Fibroblast of skin of left quadriceps (primary cell): ENCODE measurements around the gene MNDA.

Experiments used
- DNase-seq, 2 experiments: peaks; one replicate each; pipeline ENCODE4 v3.0.0-alpha.2; 2013; ENCODE audit warnings: low read depth in 2 of 2

Gene MNDA

DNA sequence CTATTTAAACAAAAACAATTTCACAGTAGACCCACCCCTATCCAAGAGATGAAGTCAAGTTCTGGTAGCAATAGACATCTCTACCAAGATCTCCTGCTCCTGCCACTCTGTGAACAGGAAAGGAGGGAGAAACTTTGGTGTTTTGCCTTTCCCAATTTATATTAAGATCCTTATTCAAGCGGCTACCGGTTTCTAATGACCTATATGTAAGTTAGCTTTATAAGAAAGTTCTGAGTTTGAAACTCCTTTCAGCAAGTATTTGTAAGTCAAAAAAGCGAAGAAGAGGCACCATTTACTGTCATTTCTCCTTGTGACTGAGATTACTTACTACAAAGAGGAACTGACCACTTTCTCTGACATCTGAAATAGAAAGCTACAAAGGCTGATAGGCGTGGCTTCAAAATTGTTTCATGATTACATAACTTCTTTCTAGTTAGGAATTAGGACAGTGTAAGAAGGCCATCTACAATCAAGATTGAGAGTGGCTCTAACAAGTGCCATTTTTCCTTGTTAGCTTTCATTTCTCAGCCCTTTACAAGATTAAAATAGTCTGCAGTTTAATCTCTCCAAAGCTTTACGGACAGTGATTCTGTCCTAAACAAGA, at the start of gene MNDA:
TSS of gene MNDA (plus strand) at position 448 of the 604 bp plus-strand sequence. CDS start 10,803 bp downstream, outside the sequence.
- no peak for DNase-seq

DNA sequence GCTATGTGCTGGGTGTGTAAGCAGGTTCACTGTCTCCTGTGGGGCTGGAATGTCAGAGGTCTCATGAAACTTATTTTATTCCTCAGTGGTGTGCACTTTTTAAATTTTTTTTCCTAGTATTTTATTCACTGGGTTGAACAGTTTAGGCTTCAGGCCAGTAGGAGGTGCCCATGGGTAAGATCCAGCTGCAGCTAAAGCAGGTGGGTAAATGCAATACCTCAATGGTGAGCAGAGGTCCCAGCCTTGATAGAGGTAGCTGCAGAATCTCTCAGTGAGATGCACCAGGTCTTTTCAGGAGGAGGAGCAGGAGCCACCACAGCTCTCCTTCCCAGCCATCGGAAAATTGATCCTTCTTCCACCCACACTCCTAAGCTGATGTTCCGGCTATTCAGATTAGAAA, 37.5 kb upstream of the MNDA start:
- DNase-seq: no peak

DNA sequence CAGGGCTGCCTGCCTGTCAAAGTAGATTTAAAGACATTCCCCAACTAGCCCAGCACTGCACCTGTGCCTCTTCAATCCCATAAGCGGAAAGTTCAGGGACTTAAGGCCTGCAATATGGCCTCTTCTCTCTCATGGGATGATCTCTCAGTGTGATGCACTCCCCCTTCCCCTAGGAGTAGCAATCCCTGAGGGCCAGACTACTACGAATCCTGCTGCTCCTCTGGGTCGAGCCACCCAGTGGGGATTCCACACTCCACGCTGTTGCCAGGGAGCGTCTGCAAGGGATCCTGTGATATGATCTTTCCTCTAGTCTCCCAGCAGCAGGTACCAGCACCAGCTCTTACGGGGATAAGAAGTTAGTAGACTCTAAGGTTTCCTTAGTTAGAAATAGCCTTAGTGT, 36.9 kb upstream of the MNDA start:
- no peak for DNase-seq

DNA sequence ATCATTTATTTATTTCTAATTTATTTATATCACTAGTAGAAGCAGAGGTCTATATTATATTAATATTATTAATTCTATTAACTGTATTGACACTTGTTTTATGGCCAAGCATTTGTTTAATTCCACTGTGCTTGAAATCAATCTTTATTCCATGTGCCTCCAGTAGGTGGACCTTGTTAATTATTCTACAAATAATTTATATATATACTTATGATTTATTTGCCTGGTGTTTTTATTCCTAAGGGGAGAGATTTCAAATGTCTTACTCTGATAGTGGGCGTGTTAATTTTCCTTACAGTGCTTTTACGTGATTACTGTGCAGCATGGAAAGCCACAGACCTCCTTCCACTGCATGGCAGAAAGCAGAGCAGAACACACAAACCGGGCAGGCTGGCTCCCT, 32.6 kb upstream of the MNDA start:
- no peak for DNase-seq

DNA sequence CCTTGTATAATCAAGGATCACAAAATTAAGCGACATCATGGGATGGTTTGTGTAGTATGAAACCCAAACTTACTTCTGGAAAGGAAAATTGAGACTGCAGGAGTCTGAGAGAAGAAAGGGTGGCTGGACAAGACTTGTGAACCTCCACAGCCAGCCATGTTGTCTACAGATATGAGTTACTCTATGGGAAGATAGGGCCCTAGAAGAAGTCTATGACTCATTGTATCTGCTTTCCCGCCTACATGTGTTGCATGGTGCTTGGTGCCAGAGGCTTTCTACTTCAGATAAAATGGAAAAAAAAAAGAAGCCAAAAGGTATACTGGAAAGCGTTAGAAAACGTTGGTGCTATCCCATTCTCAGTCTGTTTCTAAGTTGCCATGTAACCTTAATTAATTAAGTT, 31.5 kb upstream of the MNDA start:
- no peak for DNase-seq

DNA sequence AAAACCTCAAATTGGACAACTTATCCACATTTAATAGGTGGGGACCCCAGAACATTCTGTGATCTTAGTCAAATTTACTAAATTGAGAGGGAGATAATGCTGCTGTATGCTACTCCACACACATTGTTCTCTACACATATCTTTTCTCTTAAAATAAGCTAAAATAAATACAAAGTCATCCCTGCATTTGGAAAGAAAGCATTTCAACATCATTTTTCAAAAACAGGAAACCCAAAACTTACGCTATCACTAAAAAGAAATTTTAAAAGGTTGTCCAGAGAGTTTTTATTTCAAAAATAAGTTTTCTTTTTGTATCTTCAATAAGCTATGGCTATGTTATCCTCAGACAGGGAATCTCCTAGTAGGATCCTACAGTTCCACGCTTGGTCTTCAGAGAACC, 30.6 kb upstream of the MNDA start:
- DNase-seq: no peak

DNA sequence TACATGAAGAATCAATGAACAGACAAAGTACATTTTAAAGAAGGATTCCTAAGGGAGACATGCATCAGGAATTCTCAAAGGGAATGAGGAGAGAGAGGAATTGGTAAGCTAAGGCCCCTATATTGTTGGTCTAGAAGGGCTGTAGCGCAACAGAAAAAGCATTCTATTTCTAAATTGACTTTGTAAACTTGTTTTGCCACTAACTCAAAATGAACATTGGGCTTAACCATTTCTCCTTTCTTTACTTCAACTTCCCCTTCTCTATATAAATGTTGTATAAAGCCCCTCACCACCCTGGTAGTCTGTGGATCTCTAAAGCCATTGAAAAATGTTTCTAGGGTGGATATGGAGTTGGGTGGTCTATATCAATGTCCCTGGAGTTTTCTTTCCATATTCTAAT, 29.8 kb upstream of the MNDA start:
- DNase-seq: no peak

DNA sequence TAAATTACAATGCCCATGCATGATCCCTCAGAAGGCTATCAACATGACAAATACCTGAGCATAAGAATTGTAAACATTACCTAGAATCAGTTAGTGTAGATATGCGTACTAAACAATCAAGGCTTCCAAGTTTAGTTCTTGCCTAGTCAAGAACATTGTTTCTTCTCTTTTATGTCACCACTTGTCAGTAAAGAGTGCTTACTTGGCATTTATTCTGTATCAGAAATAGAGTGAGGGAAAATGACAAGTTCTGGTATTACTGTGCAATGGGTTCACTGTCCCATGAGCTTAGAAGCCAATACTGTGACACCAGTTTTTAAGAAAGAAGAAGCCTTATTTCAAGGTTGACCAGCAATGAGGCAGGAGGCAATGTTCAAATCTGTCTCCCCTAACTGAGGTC, 27.5 kb upstream of the MNDA start:
- no peak for DNase-seq

DNA sequence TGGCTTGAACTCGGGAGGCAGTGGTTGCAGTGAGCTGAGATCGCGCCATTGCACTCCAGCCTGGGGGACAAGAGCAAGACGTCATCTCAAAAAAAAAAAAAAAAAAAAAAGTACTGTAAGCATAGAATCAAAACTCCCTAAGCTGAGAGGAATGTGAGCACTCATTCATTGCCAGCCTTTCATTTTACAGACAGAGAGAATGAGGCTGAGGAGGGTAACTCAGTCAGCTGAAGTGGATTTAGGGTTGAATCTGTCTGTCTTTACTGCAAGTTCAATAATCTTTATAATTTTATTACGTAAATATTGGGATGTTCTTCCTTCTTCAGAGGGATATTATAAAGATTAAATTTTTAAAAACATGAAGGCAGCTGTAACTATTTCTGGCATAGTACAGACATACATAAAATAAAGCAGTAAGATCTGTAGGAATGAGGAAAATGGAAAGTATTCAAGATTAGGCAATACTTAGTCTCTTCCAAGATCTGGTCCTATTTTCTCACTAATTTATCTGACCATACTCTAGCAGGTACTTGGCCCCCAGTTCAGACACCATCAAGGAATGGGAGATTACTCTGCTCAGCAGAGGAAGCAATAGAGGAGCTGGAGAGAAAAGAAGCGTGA, 24.1 kb upstream of the MNDA start:
- no peak for DNase-seq

DNA sequence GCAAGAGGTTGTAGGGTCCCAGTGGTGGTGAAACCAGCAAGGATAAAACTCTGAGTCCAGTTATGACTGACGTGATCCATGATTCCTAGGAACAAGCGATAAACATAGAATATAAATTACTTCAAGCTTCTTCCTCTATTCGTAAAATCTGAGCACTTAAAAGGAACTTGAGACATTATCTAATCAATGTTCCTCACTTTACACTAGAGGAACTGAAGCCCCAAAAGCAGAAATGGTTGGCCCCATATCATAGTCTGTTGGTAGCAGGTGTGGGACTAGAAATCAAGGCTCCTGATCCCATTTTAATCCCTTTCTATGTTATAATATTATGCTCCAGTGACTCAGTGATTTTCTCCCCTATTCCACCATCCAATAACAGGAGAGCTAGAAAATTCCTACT, 21.9 kb upstream of the MNDA start:
- DNase-seq: no peak

DNA sequence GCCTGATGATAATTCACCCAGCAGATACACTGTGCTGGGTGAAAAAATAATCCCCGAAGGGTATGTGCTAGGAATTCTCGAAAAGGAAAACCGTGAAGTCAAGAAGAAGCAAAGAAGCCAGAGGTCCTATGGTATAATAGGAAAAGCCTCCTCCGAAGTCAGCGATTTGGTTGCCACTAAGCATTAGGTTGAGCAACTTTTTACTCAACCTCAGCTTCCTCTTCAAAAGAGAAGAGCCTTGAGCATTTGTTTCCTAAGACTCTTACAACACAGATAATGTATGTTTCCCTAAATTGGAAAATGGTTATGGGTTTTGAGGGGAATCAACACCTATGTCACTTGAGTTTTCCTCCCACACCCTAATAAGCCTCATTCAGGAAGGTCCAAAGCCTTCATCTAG, 21.3 kb upstream of the MNDA start:
- DNase-seq: no peak

DNA sequence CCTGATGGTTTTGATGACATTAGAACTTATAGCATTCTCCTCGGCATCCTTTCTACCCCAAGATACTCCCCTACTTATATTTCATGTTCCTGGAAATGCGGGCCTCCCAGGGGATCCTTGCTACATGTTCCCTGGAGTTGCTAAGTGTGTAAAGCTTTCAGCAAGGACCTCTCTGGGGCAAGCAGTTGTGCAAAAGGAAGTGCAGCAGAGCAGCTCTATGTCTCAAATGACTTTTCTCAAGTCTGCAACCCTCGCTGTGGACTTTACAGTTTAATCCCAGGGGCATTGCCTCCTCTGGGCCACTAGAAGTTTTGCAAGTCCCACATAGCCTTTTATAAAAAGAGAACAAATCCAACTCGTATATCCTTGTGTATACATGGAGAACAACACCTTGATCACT, 20.8 kb upstream of the MNDA start:
- no peak for DNase-seq

DNA sequence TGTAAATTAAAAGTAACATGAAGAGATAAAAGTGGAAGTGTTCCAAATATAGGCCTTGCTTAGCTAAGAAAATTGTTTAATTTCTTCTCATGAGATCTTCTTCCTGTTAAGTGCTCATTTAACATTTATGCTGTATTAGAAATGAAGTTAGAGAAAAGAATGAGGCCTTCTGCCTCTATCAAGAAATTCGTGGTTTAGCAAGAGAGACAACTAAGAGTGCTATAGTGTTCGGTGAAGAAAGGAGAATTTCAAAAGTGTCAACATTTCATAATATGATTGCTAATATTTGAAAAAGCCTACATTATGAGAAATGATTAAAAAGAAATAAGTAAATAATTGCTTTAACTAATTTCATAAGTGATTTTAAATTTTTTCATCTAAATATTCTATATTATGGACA, 18.8 kb upstream of the MNDA start:
- DNase-seq: no peak

DNA sequence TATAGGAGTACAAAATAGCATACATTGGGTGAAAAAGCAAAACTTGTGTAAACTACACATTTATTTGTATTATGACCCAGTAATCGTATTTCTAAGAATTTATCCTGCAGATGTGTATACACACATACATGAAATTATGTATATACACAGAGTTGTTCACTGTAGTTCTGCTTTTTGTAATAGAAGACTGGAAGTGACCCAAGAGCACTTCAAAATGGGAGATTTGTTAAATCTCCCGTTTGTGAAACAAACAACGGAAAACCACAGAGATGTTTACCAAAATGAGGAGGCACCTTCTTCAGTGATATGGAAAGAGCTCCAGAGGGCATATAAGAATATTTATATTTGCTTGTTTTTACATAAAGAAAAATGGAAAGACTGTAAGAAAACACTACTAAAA, 18.0 kb upstream of the MNDA start:
- DNase-seq: no peak

DNA sequence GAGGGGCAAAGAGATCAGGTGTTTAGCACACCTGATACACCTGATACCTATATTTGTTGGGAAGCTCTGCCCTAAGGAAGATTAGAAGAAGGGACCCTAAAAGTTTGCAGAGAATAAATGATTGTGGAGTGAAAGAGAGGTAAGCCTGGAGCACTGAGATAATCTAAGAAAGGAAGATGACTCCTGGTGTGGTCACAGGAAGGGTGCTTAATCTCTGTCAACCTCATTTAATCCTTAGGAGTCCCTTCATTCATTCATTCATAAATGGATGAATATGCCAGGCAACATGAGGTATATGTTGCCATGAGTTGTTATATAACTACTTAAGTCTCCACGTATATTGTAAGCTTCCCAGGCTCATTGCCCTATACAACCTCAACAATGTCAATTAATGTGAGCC, 16.2 kb upstream of the MNDA start:
- no peak for DNase-seq

DNA sequence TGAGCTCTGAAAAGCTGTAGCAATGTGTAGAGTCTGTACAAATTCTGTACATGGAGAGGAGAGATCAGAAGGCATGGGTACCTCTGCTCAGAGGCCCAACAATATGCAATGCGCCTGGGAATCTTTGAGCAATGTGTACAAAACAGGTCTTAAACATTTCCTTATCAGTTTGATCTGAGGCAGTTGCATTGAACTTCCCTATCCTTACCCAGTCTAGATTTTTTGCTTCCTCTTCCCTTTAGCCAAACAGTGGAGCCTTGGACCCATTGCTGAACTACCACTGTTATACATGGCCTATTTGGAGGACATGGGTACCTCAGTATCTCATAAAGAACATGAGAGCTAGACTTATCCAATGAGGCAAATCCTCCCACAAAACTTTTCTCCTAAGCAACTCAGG, 12.6 kb upstream of the MNDA start:
- DNase-seq: no peak

DNA sequence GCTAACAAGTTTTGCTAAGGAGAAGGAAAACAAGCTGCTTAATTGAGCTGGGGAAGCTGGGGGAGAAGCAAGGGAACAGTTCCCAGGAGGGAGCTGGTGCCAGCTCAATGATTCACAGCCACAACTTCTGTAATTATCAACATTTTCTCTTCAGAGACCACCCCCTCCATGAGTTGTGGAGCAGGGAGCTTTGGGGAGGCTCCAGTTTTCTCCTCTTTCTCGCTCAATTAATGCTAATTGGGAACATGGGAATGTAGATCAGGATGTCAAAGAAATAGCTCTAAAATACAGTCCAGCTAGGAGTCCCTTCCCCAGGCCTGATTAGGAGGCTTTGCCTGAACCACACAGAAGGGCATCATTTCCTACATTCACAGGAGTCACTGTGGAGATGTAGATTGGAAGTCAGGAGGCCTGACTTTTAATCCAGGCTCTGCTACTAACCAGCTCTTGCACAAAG, 12.1 kb upstream of the MNDA start:
- no peak for DNase-seq

DNA sequence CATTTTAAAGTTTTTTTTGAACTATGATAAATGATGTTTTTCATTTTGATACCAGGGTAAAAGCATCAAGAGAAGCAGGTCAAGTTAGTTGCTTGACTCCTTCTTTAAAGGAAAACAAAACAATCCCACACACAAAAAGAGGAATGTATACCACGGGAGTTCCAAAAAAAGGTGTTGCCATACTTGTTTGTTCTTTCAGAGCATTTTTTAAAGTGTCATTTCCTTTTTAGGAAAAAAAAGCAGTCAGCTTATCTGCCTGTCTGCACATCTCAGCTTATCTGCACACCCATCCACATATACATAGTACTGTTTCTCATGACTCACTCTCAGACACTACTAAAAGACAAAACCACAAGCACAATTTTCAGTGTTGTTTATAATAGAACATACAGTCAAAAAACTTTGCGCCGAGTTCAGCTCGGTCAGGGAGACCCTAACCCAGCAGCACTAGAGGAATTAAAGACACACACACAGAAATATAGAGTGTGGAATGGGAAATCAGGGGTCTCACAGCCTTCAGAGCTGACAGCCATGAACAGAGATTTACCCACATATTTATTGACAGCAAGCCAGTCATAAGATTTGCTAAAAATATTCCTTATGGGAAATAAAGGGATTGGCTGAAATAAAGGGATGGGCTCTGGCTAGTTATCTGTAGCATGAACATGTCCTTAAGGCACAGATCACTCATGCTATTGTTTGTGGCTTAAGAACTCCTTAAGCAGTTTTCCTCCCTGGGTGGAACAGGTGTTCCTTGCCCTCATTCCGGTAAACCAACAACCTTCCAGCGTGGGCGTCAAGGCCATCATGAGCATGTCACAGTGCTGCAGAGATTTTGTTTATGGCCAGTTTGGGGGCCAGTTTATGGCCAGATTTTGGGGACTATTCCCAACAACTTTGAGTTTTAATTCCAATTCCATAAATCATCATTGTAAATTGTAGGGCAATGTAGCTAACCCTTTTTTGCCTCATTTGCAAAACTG, 11.4 kb upstream of the MNDA start:
- no peak for DNase-seq

DNA sequence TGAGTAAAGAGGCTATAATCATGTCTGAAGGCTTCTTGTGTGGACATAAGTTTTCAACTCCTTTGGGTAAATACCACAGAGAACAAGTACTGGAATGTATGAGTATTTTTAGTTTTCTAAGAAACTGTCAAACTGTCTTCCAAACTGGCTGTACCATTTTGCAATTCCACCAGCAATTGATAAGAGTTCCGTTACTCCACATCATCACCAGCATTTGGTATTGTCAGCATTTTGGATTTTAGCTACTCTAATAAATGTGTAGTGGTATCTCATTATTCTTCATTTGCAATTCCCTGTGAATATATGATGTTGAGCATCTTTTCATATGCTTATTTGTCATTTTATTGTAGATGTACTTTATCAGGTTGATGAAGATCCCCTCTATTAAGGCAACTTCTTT, 9.4 kb upstream of the MNDA start:
- no peak for DNase-seq

DNA sequence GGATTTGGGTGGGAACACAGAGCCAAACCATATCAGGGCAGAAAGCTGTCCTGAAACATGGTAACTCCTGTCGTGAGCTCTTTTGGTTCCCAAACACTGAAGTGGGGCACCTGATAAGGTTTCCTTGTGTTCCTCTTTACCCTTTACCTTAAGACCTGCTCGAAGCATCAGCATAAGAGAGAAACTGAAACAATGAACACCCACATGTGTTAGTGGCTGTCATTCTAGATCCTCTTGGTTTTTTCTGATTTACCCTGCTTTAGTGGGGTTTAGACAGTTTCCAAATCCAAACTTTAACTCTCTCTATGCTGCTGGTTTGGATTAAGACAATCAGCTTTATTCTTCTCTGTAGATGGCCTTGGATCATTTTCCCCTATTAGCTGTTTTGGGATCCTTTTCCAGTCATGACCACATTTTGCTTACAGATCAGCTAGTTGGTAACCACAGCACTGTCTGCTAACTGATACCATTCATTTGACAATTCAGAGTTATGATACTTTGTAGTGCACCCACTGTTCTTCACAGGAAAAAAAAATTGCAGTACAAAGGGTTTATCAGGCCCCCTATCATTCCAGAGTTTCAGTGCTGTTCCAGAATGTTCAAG, 975 bp upstream of the MNDA start:
- no peak for DNase-seq

DNA sequence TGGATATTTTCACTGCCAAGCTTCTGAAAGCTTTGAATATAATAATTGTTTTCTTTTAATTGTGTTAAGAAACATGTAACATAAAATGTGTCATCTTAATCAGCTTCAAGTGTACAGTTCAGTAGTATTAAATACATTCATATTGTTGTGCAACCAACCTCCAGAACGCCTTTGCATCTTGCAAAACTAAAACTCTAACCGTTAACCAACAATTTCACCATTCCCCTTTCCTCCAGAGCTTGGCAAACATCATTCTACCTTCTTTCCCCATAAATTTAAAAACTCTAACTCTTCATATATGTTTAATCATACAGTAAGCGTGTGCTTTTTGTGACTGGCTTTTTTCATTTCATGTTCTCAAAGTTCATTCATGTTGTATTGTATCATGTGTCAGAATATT, 2.1 kb downstream of the MNDA start:
- no peak for DNase-seq

DNA sequence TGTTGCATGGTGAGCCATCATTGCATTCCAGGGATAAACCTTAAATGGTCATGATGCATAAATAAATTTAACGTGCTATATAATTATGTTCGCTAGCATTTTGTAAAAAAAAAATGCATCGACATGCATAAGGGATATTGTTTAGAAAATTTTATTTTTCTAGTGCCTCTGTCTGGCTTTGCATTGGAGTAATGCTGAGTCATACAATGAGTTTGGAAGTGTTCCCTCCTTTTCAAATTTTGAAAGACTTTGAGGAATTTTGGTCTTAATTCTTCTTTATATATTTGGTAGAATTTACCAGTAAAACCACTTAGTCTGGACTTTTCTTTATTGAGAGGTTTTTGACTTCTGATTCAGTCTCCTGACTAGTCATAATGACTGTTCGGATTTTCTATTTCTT, 4.9 kb downstream of the MNDA start:
- no peak for DNase-seq
